Tibial nerve (tissue), 4 donors: ENCODE results near the gene KRTDAP.

Source experiments
- EP300 ChIP-seq, 2 donors: sonication (generic); formaldehyde crosslinking; IDR thresholded peaks; one replicate each; pipeline ENCODE4 v1.6.1; 2017; ENCODE audit warnings: antibody characterized with exemption in 2 of 2, mild to moderate bottlenecking in 1 of 2
- POLR2A ChIP-seq, 2 donors: fragments of 450-650 bp; IDR thresholded peaks; one replicate each; pipeline ENCODE4 v1.6.1; 2017; ENCODE audit warnings: antibody characterized with exemption in 2 of 2, mild to moderate bottlenecking in 2 of 2, moderate library complexity in 2 of 2
- TF ChIP-seq, protein P1 (sequence below), 5 experiments: fragments of 200-600 bp in 3 of 5; fragments of 450-650 bp in 2 of 5; sonication (generic) in 3 of 5; IDR thresholded peaks; one replicate each; pipeline ENCODE4 v1.5.1; 2016 to 2019; ENCODE audit warnings: antibody characterized with exemption in 5 of 5, mild to moderate bottlenecking in 3 of 5, moderate library complexity in 2 of 5

DNA sequence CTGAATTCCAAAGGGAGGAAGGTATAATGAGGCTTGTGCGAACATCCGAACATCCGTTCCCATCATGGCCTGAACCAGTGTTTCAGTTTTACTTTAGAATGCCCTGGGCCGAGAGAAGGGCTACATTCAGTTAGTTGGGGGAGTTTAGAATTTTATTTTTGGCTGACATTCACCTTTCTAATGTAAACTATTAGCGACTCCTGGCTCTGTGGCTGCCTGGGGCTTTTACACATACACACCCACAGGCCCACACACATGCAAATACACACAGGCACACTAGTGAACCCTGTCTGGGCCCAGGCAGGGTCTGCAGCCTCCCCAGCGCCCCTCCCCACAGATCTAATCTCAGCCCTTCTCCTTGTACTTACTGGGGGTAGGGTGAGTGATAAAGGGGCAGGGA is 49.0 kb upstream of the KRTDAP start:
- TF ChIP-seq, protein P1, sequence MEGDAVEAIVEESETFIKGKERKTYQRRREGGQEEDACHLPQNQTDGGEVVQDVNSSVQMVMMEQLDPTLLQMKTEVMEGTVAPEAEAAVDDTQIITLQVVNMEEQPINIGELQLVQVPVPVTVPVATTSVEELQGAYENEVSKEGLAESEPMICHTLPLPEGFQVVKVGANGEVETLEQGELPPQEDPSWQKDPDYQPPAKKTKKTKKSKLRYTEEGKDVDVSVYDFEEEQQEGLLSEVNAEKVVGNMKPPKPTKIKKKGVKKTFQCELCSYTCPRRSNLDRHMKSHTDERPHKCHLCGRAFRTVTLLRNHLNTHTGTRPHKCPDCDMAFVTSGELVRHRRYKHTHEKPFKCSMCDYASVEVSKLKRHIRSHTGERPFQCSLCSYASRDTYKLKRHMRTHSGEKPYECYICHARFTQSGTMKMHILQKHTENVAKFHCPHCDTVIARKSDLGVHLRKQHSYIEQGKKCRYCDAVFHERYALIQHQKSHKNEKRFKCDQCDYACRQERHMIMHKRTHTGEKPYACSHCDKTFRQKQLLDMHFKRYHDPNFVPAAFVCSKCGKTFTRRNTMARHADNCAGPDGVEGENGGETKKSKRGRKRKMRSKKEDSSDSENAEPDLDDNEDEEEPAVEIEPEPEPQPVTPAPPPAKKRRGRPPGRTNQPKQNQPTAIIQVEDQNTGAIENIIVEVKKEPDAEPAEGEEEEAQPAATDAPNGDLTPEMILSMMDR (IDR thresholded peaks at IDR 0.05) = no peak
- TF ChIP-seq POLR2A (IDR thresholded peaks at IDR 0.05) (no peak), EP300 (IDR thresholded peaks at IDR 0.05) (no peak)
